B cell (primary cell): ENCODE measurements around the gene NFIB.

Experiments used
- EZH2 ChIP-seq: IDR thresholded peaks from 2 replicates; pipeline ENCODE4 v1.6.1; 2012; ENCODE audit warnings: borderline replicate concordance, low read depth, mild to moderate bottlenecking, moderate library complexity, low read length; ENCODE audit not compliant: insufficient read depth, poor library complexity, severe bottlenecking
- TF ChIP-seq, protein P1 (sequence below): fragments of 200-600 bp; IDR thresholded peaks from one replicate; pipeline ENCODE4 v1.8.0; 2022; ENCODE audit warnings: antibody characterized with exemption, mild to moderate bottlenecking

DNA sequence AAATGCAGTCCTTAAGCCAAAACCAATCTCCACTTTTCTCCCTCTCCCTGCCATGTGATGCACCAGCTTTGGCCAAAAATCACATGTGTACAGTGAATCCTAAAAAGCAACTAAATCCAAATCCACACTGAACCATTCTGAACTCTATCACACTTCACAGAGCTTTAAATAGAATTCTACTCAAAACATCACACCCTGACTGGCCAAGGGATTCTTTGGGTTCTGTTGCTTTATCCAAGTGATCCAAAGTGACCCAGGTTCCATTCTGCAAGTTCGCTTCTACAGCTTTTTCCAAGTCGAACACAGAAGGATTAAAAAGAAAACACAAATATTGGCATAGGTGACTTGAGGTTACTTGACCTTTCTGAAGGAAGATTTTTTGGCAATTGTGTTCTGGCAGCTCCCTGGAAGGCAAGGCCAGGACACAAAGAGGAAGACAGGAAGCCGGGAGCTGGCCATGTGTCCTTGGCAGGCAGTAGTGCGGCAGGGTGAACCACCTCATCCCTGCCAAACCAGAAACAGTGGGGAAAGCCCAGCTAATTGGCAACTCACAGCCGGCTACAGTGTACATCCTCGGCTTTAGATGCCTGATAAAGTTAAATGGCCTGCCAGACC lies 115.0 kb downstream of the NFIB start:
- TF ChIP-seq, protein P1, sequence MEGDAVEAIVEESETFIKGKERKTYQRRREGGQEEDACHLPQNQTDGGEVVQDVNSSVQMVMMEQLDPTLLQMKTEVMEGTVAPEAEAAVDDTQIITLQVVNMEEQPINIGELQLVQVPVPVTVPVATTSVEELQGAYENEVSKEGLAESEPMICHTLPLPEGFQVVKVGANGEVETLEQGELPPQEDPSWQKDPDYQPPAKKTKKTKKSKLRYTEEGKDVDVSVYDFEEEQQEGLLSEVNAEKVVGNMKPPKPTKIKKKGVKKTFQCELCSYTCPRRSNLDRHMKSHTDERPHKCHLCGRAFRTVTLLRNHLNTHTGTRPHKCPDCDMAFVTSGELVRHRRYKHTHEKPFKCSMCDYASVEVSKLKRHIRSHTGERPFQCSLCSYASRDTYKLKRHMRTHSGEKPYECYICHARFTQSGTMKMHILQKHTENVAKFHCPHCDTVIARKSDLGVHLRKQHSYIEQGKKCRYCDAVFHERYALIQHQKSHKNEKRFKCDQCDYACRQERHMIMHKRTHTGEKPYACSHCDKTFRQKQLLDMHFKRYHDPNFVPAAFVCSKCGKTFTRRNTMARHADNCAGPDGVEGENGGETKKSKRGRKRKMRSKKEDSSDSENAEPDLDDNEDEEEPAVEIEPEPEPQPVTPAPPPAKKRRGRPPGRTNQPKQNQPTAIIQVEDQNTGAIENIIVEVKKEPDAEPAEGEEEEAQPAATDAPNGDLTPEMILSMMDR, result no peak
- no peak for TF ChIP-seq EZH2
